ENCODE results near the gene PRR29.
A peak's percentile ranks its signal among the peaks of the same experiment; 100 is the strongest.

PRR29 gene

DNA sequence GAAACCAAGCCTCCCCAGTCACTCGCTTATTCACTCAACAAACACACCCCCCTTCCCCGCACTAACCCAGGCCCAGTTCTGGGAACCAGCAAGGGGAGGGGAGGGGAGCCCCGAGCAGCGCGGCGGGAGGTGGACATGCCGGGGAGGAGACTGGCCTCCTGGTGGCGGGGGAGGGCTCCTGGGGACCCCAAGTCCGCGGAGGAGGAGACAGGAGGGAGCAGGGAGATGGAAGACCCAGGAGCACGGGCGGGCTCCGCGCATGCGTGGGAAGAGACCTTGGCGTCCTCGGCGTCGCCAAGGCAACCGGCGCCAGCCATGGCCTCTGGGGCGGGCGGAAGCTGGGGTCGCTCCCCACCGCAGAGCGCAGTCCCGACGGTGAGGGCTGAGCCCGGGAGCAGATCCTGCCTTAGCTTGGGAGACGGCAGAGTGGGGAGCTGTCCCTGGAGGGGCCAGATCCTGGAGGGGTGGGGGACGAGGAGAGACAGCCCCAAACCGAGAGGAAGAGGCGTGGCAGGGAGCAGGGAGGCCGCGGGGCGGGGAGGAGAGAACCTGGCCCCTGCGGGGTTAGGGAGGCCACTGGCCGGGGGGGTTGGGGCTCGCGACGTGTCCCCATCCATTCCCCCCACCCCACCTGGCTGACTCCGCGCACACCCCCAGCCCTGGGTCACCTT is at the start of gene PRR29:
Gene PRR29, plus strand, starts transcription at position 302 of the 671 bp plus-strand sequence. Its CDS starts 14 bp downstream, at position 316.
- DNase-seq = peak; percentile 31

DNA sequence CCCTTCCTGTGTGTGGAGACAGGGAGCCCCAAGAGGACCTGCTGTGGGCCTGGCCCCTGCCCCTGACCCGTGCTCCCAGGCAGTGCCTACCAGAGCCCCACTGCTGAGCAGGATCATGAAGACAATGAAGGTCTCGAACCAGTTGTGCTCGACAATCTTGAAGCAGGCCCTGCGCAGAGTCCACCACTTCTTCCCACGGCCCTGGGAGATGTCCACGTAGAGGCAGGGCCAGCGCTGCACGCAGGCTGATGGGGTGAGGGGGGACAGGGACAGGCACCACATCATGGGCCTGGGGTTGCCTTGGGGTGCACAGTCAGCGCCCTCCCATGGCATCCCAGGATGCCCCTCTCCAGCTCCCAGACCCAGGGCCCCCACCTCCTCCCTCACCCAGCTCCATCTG is 49.6 kb upstream of the PRR29 start:
- DNase-seq = no peak

DNA sequence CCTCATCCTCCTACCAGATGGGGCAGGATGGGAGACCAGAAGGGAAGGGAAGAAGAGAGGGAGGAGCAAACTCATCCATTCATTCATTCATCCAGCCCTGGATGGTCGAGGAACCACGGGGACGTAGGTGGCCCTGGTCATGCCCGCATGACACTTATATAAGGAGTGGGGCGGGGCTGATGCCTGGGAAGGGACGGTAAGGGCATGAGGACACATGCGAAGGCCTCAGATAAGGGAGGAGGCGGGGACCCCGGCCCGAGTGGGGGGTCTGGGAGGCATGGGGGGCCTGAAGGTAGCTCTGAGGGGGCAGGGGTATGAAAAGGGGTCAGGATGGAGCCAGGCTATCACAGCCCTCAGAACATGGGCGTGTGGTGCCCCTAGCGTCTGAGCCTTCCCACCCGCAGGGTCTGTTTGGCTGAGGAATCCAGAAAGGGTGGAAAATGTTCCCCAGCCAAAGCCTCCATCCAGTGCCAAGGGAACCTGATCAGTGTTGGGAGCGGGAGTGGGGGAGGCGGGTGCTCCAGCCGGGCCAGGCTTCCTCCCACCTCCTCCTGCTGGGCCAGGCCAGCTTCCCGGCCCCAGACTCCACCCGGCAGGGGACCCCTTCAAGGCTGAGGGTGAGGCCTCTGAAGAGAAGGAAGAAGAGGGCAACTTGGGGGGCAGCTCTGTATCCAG is 48.4 kb upstream of the PRR29 start:
- DNase-seq = no peak

DNA sequence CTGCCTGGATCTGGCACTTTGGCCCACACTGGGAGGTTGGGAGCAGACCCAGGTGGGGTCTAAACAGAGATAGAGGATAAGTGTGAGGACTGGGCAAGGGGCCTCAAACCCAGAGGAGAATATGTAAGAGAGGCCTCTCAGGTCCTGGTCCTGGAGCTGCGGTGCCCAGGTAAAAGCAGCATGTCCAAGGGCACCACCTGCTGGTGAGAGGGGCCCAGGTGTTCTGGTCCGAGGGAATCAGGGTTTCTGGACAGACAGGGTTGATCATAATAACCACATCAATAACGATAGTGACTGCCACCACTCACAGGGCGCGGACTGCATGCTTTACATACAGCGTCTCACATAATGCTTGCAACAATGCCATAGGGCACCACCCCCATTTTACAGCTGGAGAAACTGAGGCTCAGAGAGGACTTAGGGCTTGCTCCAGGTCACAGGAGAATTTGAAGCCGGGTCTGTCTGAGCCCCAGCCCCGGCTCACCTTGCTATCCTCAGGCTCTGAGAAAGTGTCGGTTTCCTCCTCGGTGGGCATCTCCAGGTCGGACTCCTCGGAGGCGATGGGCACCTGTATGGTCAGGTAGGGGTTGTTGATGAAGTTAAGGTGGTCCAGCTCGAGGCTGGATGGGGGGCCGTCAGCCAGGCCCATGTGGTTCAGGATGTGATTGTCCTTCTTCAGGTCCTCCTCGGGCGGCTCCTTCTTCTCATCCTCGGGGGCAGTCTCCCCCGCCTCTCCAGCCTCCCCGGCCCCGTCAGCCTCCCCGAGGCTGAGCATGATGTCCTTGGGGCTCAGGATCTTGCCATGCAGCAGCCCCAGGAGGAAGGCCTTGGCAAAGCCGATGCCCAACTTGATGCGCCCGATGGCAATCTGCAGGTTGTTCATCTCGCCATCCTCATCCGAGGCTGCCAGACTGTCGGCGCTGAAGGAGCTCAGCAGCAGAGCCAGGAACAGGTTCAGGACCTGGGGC is 46.9 kb upstream of the PRR29 start:
- no peak for DNase-seq

DNA sequence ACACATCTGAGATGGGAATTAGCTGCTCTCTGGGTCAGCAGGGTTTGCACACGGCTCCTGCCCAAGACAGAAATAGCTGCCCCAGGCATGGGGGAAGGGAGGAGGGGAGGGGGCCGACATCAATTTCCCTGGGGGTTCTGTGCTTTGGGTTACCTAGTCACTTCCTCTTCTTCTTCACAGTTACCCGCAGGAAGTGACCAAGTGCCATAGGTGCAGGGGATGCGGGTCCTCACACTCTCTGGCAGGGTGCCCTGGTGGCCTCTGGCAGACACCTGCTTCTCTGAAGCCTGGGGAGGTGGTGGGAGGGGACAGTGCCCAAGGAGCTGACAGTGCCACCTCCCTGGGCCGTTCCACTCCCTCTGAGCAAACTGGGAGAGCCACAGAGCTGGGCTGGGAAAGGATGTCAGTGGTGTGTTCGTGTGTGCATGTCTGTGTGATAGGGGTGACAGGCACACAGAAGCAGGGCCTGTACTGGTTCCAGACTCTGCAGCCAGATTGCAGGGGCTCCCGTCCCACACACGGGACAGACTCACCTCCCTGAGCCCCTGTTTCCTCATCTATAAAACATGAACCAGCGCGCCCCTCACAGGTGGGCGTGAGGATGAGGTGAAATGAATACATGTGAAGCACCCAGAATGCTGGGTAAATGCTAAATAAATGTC is 43.6 kb upstream of the PRR29 start:
- DNase-seq = no peak

DNA sequence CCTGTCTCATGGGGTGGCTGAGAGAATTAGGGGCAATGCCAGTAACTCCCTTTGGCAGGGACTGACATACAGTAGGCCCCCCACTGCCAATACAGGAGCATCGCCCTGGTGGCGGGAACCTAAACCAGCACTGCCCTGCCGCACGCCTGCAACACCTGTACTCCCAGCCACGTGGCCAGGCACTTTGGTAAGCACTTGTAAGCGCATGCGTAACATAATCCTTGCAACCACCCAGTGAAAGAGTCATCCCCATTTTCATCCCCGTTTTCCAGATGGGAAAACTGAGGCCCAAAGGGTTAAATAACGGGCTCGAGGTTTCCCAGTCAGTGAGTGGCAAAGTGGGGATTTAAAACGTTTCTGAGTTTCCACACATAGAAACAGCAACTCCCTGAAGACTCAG is 42.9 kb upstream of the PRR29 start:
- no peak for DNase-seq

DNA sequence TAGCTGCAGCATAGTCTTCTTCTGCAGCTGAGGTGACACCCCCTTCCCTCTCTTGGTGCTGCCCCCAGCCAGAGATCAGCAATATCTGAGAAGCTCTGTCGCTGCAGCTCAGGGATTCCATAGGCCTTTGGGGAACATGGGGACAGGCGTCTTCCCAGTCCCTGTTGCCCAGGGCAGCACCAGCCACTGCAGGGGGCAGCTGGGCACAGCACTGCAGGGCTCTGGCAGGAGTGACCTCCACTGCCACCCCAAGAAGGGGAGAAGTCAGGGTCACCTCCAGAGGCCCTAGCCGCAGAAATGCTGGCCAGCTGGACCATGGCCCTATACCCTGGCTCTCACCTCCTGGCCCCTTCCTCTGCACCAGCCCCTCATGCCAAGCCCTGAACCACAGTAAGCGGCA is 42.4 kb upstream of the PRR29 start:
- no peak for DNase-seq

DNA sequence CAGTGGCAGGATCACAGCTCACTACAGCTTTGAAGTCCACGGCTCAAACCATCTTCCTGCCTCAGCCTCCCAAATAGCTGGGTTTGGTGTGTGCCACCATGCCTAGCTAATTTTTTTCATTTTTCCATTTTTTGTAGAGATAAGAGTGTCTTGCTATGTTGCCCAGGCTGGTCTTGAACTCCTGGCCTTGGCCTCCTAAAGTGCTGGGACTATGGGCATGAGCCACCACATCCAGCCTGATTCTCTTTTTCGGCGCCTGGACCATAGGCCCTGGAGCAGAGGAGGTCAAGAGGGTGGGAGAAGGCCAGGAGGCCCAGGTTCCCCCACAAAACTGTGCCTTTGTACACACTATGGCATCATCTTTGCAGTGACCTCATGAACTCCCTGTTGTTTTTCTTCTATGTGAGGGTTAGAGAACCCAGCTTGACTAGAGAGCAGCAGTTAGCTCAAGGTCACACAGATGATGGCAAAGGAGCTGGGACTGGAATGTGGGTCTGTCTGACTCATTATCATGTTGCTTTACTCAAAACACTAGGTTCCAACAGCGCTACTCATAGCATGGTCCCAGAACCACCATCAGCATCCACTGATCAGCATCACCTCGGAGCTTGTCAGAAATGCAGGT is 41.7 kb upstream of the PRR29 start:
- peak; percentile 52 for DNase-seq

DNA sequence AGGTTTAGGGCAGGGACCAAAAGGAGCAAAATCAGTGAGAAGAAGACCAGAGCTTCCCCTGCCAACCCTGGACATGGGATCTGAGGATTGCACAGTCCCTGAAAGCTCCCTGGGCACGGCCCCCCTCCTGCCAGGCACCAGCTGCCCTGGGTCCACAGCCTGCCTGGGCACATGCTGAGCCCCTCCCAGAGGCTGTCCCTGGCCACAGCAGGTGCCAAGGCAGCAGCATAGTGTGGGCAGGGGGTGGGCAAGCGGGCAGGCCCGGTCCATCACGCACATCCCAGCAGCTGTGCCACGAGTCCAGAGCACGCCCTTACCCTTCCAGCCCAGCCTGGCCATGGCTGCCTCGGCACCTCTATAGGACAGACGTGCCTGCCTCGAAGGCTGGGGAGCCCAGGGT is 38.1 kb upstream of the PRR29 start:
- no peak for DNase-seq

DNA sequence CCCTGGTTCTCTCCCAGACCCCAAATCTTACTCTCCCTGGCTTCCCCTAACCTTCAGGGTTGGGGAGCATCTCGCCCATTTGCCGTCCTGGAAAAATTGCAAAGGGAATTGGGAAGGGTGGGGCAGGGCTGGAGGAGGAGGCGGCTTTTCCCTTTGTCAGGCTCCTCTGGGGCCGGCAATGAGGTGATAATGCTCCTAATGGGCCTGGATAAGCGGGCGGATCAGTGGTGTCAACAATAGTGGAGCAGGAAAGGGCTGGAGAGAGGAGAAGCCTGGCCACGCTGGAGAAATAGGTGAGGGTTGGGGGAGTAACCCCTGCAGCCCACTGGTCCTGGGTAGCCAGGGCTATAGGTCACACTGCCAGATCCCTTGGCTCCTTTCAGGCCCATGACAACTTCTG is 37.7 kb upstream of the PRR29 start:
- DNase-seq = no peak

DNA sequence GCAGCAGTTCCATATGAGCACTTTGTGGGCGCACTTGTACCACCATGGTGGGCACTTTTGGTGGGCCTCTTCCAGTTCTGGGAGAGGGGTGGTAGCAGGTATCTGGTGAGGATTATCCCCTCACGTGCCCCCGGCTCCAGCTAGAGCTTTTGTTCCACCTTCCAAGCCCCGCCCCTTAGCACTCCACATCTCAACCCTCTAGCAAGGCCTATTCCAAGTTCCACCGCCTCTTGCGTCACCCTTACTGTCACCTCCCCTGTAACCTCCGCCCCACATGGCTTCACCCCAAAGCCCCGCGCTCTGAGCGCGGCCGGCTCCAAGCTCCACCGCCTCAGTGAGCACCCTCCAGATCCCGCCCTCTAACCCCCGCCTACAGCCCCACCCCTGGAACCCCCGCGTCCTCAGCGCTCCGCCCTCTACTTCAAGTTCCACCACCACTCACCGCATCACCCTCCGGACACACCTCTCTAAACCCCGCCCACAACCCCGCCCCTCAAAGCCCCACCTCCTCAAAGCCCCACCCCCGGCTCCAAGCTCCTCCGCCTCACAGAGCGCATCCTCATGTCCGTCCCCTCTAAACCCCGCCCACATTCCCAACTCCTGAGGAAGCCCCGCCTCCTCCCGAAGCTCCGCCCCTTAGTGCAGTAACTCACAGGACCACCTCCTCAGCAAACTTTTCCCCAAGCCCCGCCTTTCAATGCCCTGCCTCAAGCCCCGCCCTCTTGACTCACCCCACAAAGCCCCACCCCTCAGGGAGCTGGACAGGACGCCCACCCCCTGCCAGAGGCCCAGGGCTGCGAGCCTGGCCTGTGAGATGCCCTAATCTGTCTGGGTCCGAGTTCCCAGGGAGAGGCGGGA is 36.6 kb upstream of the PRR29 start:
- DNase-seq = peak; percentile 17

DNA sequence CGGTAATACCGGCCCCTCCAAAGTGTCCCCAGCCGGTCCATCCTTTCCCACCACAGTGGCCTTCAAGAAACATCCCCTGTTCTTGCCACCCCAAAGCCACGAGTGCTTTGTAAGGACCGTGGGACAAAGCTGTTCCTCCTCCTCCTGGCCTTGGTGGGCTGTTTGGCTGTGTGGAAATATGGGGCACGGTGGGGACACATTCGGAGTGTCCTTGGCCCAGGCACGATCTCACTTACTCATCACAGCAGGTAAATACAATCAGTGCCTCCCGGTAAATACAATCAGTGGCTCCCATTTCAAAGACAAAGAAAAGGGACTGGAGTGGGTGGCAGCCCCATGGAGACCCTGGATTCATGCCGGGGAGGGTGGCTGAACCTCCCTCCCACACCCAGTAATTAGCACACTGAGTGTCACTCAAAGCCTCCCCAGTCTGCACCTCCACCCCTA is 35.8 kb upstream of the PRR29 start:
- no peak for DNase-seq

DNA sequence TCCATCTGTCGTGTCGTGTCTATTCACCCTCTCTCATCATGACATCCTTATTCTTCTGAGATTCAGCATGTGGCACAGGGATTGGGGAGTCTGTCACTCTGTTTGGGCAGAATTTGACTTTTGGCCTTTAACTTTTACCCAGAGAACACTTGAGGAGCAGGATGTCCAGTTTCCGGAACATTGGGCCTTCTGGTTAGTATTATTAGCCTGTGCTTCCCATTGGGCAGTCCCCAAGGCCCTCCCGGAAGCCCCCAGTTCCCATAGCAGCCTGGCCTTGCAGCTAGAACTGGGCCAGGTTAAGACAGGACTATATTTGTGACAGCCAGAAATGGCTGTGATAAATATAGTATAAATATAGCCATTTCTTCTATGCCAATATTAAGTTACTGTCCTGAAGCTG is 35.0 kb upstream of the PRR29 start:
- DNase-seq = no peak

DNA sequence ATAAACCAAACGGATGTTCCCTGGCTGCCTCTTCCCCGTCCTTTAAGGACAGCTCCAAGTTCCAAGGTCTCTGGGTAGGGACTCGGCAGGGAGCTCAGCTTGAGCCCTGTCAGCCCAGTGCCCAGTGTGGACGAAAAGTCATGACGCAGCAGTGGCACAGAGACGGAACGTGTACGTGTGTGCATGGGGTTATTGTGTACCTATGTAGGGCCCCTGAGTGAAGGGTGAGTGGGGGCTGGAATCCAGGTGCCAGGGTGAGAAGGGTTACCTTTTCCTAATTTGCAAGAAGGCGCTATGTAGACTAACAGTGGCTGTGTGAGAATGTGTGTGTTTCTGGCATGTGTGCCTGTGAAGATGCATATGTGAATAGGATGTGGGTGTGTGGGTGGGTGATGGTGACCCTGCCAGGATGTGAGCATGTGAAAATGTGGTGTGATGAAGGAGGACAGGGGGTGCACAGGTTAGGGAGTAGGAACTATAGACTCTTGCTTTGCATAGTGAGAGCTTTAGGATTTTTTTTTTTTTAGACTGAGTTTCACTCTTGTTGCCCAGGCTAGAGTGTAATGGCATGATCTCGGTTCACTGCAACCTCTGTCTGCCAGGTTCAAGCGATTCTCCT is 31.4 kb upstream of the PRR29 start:
- DNase-seq = no peak

DNA sequence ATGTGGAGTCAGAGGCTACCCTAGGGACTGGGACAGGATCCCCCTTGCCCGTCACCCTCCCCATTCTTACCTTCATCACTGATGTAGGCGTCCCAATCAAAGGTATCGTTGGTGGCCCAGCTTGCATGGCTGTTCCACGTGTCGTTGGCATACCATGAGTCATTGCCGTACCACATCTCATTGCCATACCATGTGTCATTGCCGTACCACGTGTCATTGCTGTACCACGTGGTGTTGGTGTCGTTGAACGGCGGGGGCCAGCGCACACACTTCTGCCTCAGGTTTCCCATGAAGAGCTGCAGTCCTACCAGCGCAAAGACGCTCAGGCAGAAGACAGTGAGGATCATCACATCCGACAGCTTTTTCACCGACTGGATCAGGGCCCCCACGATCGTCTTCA is 30.2 kb upstream of the PRR29 start:
- no peak for DNase-seq

DNA sequence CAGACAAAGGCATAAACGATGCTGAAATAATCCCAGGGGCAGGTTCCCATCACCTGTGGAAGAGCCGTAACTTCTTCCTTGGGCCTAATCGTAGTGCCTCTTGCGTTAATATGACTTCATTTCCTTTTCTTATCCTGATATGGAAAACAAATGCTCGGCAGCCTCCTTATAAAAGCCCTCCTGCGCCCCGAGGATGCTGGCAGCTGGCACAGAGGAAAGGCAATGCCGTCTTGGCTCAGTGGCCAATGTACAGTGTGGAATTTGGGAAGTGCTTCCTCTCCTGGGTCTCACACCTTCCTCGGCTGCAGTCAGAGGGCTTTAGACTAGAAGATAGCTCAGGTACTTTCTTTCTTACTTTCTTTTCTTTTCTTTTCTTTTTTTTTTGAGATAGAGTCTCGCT is 28.9 kb upstream of the PRR29 start:
- DNase-seq = no peak

DNA sequence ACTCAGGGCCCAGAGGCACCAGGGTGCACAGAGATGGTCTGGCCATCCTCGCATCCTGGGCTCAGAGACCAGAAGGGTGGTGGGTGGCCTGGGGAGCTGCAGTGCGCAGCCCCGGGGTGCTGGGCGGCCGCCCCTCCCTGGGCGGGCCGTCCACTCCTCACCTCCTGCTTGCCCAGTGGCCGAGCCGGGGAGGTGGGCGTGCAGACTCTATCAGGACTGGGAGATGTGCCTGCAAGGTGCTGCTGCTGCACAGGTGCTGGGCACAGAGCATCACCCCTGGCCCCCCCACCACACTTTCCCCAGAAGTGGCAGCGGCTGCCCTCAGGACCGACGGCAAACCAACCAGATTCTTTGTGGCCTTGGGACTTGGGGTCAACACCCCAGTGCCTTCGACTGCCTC is 25.4 kb upstream of the PRR29 start, which contains the start of gene SCN4A:
Gene SCN4A, minus strand, starts transcription at position 123 of the 400 bp plus-strand sequence. Its CDS starts 77 bp downstream, at position 46.
- DNase-seq = no peak

DNA sequence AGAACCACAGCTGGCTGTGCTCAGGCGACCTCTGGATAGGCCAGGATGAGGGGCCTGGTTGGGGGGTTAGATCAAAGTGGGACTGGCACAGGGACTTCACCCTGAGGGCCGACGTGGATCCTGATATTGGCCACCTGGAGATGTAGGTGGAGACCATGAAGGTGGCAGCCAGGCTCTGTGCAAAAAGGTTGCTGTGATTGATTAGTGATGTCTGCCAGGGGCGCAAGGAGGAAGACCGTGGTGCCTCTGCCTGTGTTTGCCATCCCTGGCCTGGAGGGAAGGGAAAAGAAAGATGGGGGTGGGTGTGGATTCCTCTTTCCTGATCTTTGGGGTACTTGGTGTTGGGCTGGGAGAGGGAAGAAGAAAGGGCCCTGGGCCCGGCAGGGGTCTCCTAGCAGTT is 24.9 kb upstream of the PRR29 start:
- no peak for DNase-seq

DNA sequence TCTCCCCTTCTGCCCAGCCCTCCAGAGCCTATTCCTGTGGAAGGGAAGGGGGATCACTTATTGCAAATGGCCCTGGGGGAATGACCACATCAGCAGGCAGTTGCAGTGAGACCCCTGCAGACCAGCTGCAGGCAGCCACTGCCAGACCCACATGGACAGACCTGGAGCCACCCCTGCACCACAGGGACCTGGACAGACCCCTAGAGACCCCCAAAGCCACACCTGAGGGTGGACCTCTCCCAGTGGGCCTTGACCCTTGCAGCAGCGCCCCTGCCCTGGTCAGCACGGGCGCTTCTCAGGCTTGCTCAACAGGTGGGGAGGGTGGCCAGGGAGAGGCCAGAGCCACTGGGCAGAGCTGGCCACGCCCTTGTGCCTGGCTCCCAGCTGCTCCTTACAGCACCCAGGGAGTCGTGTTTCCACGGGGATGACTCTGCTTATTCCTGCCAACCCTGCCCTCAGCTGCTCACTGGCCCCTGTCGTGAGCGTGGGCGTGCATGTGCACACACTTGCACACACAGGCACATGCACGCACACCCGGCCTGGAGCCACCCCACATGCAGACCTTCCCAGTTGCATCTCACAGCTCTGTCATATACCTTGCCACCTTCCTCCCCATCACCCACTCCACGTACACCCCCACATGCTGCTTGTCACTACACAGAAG is 24.1 kb upstream of the PRR29 start:
- peak; percentile 37 for DNase-seq

DNA sequence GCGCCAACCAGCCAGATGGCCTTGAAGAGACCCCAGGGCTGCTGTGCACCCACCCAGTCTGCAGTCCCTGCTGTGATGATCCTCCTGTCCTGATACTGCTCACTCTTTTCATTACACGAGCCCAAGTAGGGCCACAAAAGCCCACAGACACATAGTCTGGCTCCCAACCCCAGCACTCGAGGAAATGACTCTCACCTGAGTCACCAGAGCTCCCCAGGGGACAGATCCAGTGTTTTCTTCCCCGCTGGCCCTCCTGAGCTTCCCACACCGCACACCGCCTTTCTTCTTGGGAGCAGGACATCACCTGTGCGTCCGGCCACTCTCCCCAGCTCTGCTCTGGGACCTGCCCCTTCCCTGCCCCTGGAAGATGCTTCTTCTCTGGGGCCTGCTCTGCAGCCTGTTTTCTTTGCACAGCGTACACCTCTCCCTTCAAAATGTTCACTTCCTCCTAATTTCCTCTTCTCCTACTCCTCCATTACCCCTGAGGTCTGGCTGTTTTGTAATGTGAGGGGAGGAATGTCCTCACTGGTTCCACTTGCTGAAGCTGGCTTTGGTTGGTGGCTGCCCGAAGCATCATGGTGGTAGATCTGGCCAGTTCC is 23.5 kb upstream of the PRR29 start:
- peak; percentile 47 for DNase-seq
